Ovary (tissue), 9 donors: ENCODE measurements around the gene SIPA1L3. TPM values are rescaled to one million over a fixed set of nuclear protein-coding genes. Genes with fewer than 3 reads are reported as not detected.

Source experiments
- DNase-seq, 5 donors: peaks; one replicate each; pipeline ENCODE4 v3.0.0-alpha.2; 2019 to 2020
- H3K27ac ChIP-seq, 2 donors: fragments of 200-600 bp; one replicate each; pipeline versions ENCODE4 v1.5.1 to v1.8.0; 2019 to 2022
- H3K27me3 ChIP-seq: fragments of 200-600 bp; one replicate; pipeline ENCODE4 v1.8.0; 2022
- H3K36me3 ChIP-seq: fragments of 200-600 bp; sonication (generic); one replicate; pipeline ENCODE4 v1.5.1; 2019
- H3K4me1 ChIP-seq: one replicate; pipeline ENCODE4 v1.8.1; 2013; ENCODE audit warnings: mild to moderate bottlenecking, moderate library complexity; ENCODE audit not compliant: insufficient read depth
- H3K4me3 ChIP-seq: fragments of 200-600 bp; sonication (generic); one replicate; pipeline ENCODE4 v1.5.1; 2017
- H3K9me3 ChIP-seq, 2 donors: fragments of 200-600 bp in 1 of 2; sonication (generic) in 1 of 2; one replicate each; pipeline versions ENCODE4 v1.5.1 to v1.8.1; 2013 to 2019; ENCODE audit warnings: mild to moderate bottlenecking in 1 of 2, moderate library complexity in 1 of 2
- EP300 ChIP-seq: sonication (generic); formaldehyde crosslinking; IDR thresholded peaks from one replicate; pipeline ENCODE4 v1.6.1; 2017; ENCODE audit warnings: antibody characterized with exemption
- POLR2A ChIP-seq: fragments of 450-650 bp; IDR thresholded peaks from one replicate; pipeline ENCODE4 v1.6.1; 2017; ENCODE audit warnings: antibody characterized with exemption, mild to moderate bottlenecking, moderate library complexity
- WGBS, 3 donors: extraction: QIAGEN DNeasy Blood & Tissue Kit in 1 of 3; methylation state at CpG; one replicate each; pipeline versions ENCODE4 v1.1.5 to v1.1.7; 2013 to 2017; 5-methylcytosine and 5-hydroxymethylcytosine counted together
- intact Hi-C, 4 donors: fragments of 100-400 bp; cut with DNase I; formaldehyde crosslinking; loops; one replicate each; pipeline versions ENCODE4 v1.11.0 to v1.15.1; 2022 to 2023
- polyA plus RNA-seq, 2 donors: library from polyadenylated mRNA; stranded (reverse); fragments of 200-250 nt in 1 of 2; fragments of 350-450 nt in 1 of 2; fragmentation: Illumina TruSeq in 1 of 2; extraction: RNeasy Lipid Tissue Mini Kit (QIAGEN cat#74804) in 1 of 2; gene quantifications; one replicate each; pipeline ENCODE4 v1.2.3, GENCODE V29; 2013 to 2014
- total RNA-seq, 7 donors: library from RNA; depleted of rRNA in 2 of 7; stranded (reverse); fragments of >200 nt in 2 of 7; fragmentation: NEBNext Ultra II Directional in 3 of 7; extraction: Animal tissue kit (Norgen Biotek cat#: 25700) in 3 of 7; gene quantifications; one replicate each; pipeline versions ENCODE4 v1.1.0 to v1.2.4, GENCODE V29; 2016 to 2023
- TF ChIP-seq, protein P1 (sequence below), 3 donors: fragments of 450-650 bp in 2 of 3; fragments of 200-600 bp in 1 of 3; IDR thresholded peaks; one replicate each; pipeline versions ENCODE4 v1.5.1 to v1.8.0; 2016 to 2022; ENCODE audit warnings: antibody characterized with exemption in 3 of 3, mild to moderate bottlenecking in 1 of 3
- donor health status: DM: no; HTN: no; CAD: no; lungs with moderate emphysema.
- donor health status: DM: no; HTN: no; CAD: no.
- donor health status: Bipolar disorder and iron deficiency.
- donor health status: DM: yes; HTN: yes; CAD: no.
- donor health status: DM: no; HTN: no; CAD: no.
- donor health status: DM: yes; HTN: yes; CAD: no.

The SIPA1L3 gene
- total and polyA plus RNA-seq, 9 donors = 4.5 to 27.9 (median 18.2) TPM

GRCh38 chr19:38143847-38144246, 236.8 kb downstream of the SIPA1L3 start:
- Histone ChIP-seq H3K9me3 (no peaks in the 10 kb centered on the region), H3K27ac (no peak overlapping the region), H3K27me3 (no peaks in the 10 kb centered on the region), H3K4me1 (no peaks in the 10 kb centered on the region), H3K4me3 (no peak overlapping the region), H3K36me3 (no peaks in the 10 kb centered on the region)
- 82 to 88% (median 84%) methylated on average over 5 of the region's 5 CpGs for WGBS, 3 donors
- intact Hi-C loops = loop anchor here in 2 of 4 donors (10.0 kb wide), 3 partner anchors 81 to 191 kb away; partner anchors contain the start of genes CATSPERG (in 1 of the 2) and DPF1 (in 1 of the 2)
- no peak for DNase-seq
- TF ChIP-seq, protein P1, sequence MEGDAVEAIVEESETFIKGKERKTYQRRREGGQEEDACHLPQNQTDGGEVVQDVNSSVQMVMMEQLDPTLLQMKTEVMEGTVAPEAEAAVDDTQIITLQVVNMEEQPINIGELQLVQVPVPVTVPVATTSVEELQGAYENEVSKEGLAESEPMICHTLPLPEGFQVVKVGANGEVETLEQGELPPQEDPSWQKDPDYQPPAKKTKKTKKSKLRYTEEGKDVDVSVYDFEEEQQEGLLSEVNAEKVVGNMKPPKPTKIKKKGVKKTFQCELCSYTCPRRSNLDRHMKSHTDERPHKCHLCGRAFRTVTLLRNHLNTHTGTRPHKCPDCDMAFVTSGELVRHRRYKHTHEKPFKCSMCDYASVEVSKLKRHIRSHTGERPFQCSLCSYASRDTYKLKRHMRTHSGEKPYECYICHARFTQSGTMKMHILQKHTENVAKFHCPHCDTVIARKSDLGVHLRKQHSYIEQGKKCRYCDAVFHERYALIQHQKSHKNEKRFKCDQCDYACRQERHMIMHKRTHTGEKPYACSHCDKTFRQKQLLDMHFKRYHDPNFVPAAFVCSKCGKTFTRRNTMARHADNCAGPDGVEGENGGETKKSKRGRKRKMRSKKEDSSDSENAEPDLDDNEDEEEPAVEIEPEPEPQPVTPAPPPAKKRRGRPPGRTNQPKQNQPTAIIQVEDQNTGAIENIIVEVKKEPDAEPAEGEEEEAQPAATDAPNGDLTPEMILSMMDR (IDR thresholded peaks at IDR 0.05) = no peak
- TF ChIP-seq EP300 (no peak), POLR2A (no peak)

- Histone ChIP-seq H3K27me3 (no peaks in the 10 kb centered on the region), H3K4me1 (no peaks in the 10 kb centered on the region), H3K27ac (no peak overlapping the region), H3K4me3 (no peak overlapping the region), H3K36me3 (no peaks in the 10 kb centered on the region), H3K9me3 (no peaks in the 10 kb centered on the region)
- WGBS, 3 donors = 92 to 96% (median 94%) methylated on average over 6 of the region's 6 CpGs
- TF ChIP-seq, protein P1 (IDR thresholded peaks at IDR 0.05) = no peak
- TF ChIP-seq EP300 (no peak), POLR2A (no peak)
- intact Hi-C loops = loop anchor here in 2 of 4 donors (10.0 kb wide), 3 partner anchors 80 to 190 kb away; partner anchors contain the start of genes CATSPERG (in 1 of the 2) and DPF1 (in 1 of the 2)
- DNase-seq = no peak
Observed at GRCh38 chr19:38144667-38145066, 237.7 kb downstream of the SIPA1L3 start.

- Histone ChIP-seq H3K9me3 (no peaks in the 10 kb centered on the region), H3K4me1 (no peaks in the 10 kb centered on the region), H3K4me3 (no peak overlapping the region), H3K27me3 (no peaks in the 10 kb centered on the region), H3K27ac (no peak overlapping the region), H3K36me3 (no peaks in the 10 kb centered on the region)
- TF ChIP-seq POLR2A = no peak
- 75 to 85% (median 76%) methylated on average over 4 of the region's 4 CpGs for WGBS, 3 donors
- DNase-seq = no peak
- intact Hi-C loops = loop anchor here in 2 of 4 donors (10.0 kb wide), 3 partner anchors 79 to 189 kb away; partner anchors contain the start of genes CATSPERG (in 1 of the 2) and DPF1 (in 1 of the 2)
Observed at GRCh38 chr19:38145623-38146022, 238.6 kb downstream of the SIPA1L3 start.

- intact Hi-C loops = loop anchor here in 2 of 4 donors (10.0 kb wide), 3 partner anchors 76 to 186 kb away; partner anchors contain the start of genes CATSPERG (in 1 of the 2) and DPF1 (in 1 of the 2)
- no peak overlapping the region for H3K4me3 ChIP-seq
- no peak overlapping the region for H3K27ac ChIP-seq
- DNase-seq = no peak
- H3K9me3 ChIP-seq = no peaks in the 10 kb centered on the region
- H3K27me3 ChIP-seq = no peaks in the 10 kb centered on the region
- TF ChIP-seq, protein P1 (IDR thresholded peaks at IDR 0.05) = no peak
- no peak for TF ChIP-seq POLR2A
- 91 to 94% (median 92%) methylated on average over 9 of the region's 9 CpGs for WGBS, 3 donors
- H3K36me3 ChIP-seq = no peaks in the 10 kb centered on the region
- no peaks in the 10 kb centered on the region for H3K4me1 ChIP-seq
Observed at GRCh38 chr19:38148337-38148736, 241.3 kb downstream of the SIPA1L3 start.

DNA sequence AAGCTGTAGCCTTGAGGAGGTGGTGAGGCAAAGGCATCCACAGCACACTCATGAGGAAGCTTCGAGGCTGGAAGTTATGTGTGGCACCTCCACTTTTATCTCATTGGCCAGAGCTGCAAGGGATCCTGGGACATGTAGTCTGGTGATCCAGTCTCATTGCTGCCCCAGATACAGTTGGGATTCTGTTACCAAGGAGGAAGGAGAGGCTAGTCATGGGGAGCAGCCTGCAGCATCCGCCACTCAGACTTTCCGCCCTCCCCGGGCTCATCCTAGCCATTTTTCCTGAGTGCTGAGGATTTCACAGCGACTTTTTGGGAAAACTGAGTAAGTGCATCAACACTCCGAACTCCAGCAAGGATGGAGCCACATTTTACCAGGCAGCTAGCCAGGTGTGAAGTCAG, 242.7 kb downstream of the SIPA1L3 start:
- H3K4me1 ChIP-seq = no peaks in the 10 kb centered on the region
- H3K9me3 ChIP-seq = no peaks in the 10 kb centered on the region
- DNase-seq = no peak
- intact Hi-C loops = loop anchor here in 2 of 4 donors (10.0 kb wide), 3 partner anchors 75 to 185 kb away; partner anchors contain the start of genes CATSPERG (in 1 of the 2) and DPF1 (in 1 of the 2)
- TF ChIP-seq POLR2A = no peak
- no peak overlapping the region for H3K27ac ChIP-seq
- H3K36me3 ChIP-seq = no peaks in the 10 kb centered on the region
- H3K4me3 ChIP-seq = no peak overlapping the region
- H3K27me3 ChIP-seq = no peaks in the 10 kb centered on the region
- 73 to 74% (median 73%) methylated on average over 6 of the region's 6 CpGs for WGBS, 3 donors
